DND-41 (cell line): ENCODE data around the gene MCTP2.

Experiments used
- ATAC-seq: fragments of 200-7000 bp; cut with Tn5 transposase; 3 replicates; pipeline ENCODE4 v1.9.1; 2021; ENCODE audit warnings: low read depth; ENCODE audit not compliant: insufficient read depth
- DNase-seq: peaks from one replicate; pipeline ENCODE4 v3.0.0-alpha.2; 2020
- H2AFZ ChIP-seq: 2 replicates; pipeline ENCODE4 v1.6.0; 2012; ENCODE audit warnings: low read depth, low read length
- H3K27ac ChIP-seq: 2 replicates; pipeline ENCODE4 v1.5.1; 2012; ENCODE audit warnings: low read length, inconsistent platforms
- H3K27me3 ChIP-seq: fragments of 200-600 bp; sonication (generic); 2 replicates; pipeline ENCODE4 v1.6.0; 2012; ENCODE audit warnings: low read length, mild to moderate bottlenecking, inconsistent platforms; ENCODE audit not compliant: insufficient read depth, poor library complexity
- H3K36me3 ChIP-seq: 2 replicates; pipeline ENCODE4 v1.5.1; 2012; ENCODE audit warnings: low read length, inconsistent platforms; ENCODE audit not compliant: insufficient read depth
- H3K4me1 ChIP-seq: 2 replicates; pipeline ENCODE4 v1.5.1; 2012; ENCODE audit warnings: mild to moderate bottlenecking, low read length; ENCODE audit not compliant: insufficient read depth
- H3K4me2 ChIP-seq: 2 replicates; pipeline ENCODE4 v1.6.0; 2012; ENCODE audit warnings: mild to moderate bottlenecking, moderate library complexity, low read length, inconsistent platforms; ENCODE audit not compliant: insufficient read depth
- H3K4me3 ChIP-seq, 2 experiments: fragments of 200-600 bp in 1 of 2; shearing (Covaris generic) in 1 of 2; 2 replicates each; pipeline ENCODE4 v1.5.1; 2012 to 2016; ENCODE audit warnings: inconsistent platforms in 2 of 2, low read length in 2 of 2, mild to moderate bottlenecking in 2 of 2, low read depth in 1 of 2, moderate library complexity in 1 of 2
- H3K79me2 ChIP-seq: 2 replicates; pipeline ENCODE4 v1.6.0; 2012; ENCODE audit warnings: low read length, inconsistent platforms; ENCODE audit not compliant: insufficient read depth
- H3K9ac ChIP-seq: 2 replicates; pipeline ENCODE4 v1.6.0; 2012; ENCODE audit warnings: low read depth, mild to moderate bottlenecking, inconsistent platforms, low read length, moderate library complexity
- H3K9me3 ChIP-seq: 2 replicates; pipeline ENCODE4 v1.5.1; 2012; ENCODE audit warnings: low read length, moderate library complexity, mild to moderate bottlenecking, inconsistent platforms; ENCODE audit not compliant: insufficient read depth, severe bottlenecking
- H4K20me1 ChIP-seq: 2 replicates; pipeline ENCODE4 v1.6.0; 2012; ENCODE audit warnings: low read length; ENCODE audit not compliant: insufficient read depth
- CTCF ChIP-seq: IDR thresholded peaks from 2 replicates; pipeline ENCODE4 v1.5.1; 2012; ENCODE audit warnings: borderline replicate concordance, low read length, moderate library complexity, mild to moderate bottlenecking; ENCODE audit not compliant: poor library complexity, severe bottlenecking; ENCODE audit errors: extremely low read depth
- EZH2 ChIP-seq: IDR thresholded peaks from 3 replicates; pipeline ENCODE4 v1.6.1; 2012; ENCODE audit warnings: borderline replicate concordance, low read depth, mild to moderate bottlenecking, moderate library complexity, low read length, inconsistent platforms; ENCODE audit not compliant: severe bottlenecking

The MCTP2 gene

GRCh38 chr15:94282269-94283250, 51.2 kb downstream of the MCTP2 start:
- peaks cover 16% of the 10 kb centered on the region for H3K4me1 ChIP-seq
- H4K20me1 ChIP-seq, result no peaks in the 10 kb centered on the region
- no peaks in the 10 kb centered on the region for H3K36me3 ChIP-seq
- H3K9ac ChIP-seq, result no peak overlapping the region
- no peak overlapping the region for H3K4me2 ChIP-seq
- no peak overlapping the region for H3K27ac ChIP-seq
- DNase-seq, result no peak
- H3K4me3 ChIP-seq, result no peak overlapping the region
- no peaks in the 10 kb centered on the region for H3K9me3 ChIP-seq
- no peak overlapping the region for H2AFZ ChIP-seq
- no peak for ATAC-seq
- H3K27me3 ChIP-seq, result no peaks in the 10 kb centered on the region
- TF ChIP-seq EZH2, result no peak
- TF ChIP-seq CTCF, result no peak
- no peaks in the 10 kb centered on the region for H3K79me2 ChIP-seq

GRCh38 chr15:94286583-94286982, 55.2 kb downstream of the MCTP2 start:
- Histone ChIP-seq H3K4me2 (no peak overlapping the region), H3K4me1 (peaks cover 29% of the 10 kb centered on the region), H3K9me3 (peaks cover 6% of the 10 kb centered on the region), H2AFZ (no peak overlapping the region), H3K36me3 (no peaks in the 10 kb centered on the region), H4K20me1 (no peaks in the 10 kb centered on the region), H3K4me3 (no peak overlapping the region), H3K79me2 (no peaks in the 10 kb centered on the region), H3K27me3 (no peaks in the 10 kb centered on the region), H3K9ac (no peak overlapping the region), H3K27ac (peak overlapping the region; percentile 24; the same call in 1 of the 2 replicates)
- DNase-seq (no peak), ATAC-seq (no peak)
- no peak for TF ChIP-seq CTCF
- TF ChIP-seq EZH2, result no peak

GRCh38 chr15:94287794-94288246, 56.5 kb downstream of the MCTP2 start:
- Histone ChIP-seq H3K27ac (peak overlapping the region; percentile 64), H2AFZ (peak overlapping the region; percentile 8; the same call in 1 of the 2 replicates), H3K9me3 (peaks cover 6% of the 10 kb centered on the region), H3K27me3 (no peaks in the 10 kb centered on the region), H3K79me2 (no peaks in the 10 kb centered on the region), H3K4me1 (peaks cover 27% of the 10 kb centered on the region), H3K36me3 (no peaks in the 10 kb centered on the region), H3K4me3 (peak overlapping the region in 1 of 2 experiments; percentile 41; a peak in 2 of 4 replicates), H3K4me2 (peak overlapping the region; percentile 58), H3K9ac (peak overlapping the region; percentile 20), H4K20me1 (no peaks in the 10 kb centered on the region)
- TF ChIP-seq CTCF, result no peak
- TF ChIP-seq EZH2, result no peak
- ATAC-seq (peak; percentile 96), DNase-seq (peak; percentile 70)
